Measurements from ENCODE around the gene AIMP1. TPM values are rescaled to one million over a fixed set of nuclear protein-coding genes. Genes with fewer than 3 reads are reported as not detected.

The AIMP1 gene
- total RNA-seq, 4 donors from 2014 or later: 13.6 to 32.8 (median 27.6) TPM

- intact Hi-C loops (cut with DNase I): no loop called here
- WGBS, 2 donors: 86 to 87% methylated on average over 4 of the region's 4 CpGs
- Histone ChIP-seq H3K27me3 (no peaks in the 10 kb centered on the region), H3K36me3 (peaks cover 0 to 66% (median 5%) of the 10 kb centered on the region in 3 donors), H3K4me3 (no peak overlapping the region), H3K4me1 (no peaks in the 10 kb centered on the region), H3K9me3 (no peaks in the 10 kb centered on the region), H3K27ac (no peak overlapping the region)
- no peak for DNase-seq
- TF ChIP-seq CTCF (IDR thresholded peaks at IDR 0.05): no peak
- TF ChIP-seq POLR2A (IDR thresholded peaks at IDR 0.05): no peak
Measured at GRCh38 chr4:106302062-106302438, 14.3 kb upstream of the AIMP1 start.

DNA sequence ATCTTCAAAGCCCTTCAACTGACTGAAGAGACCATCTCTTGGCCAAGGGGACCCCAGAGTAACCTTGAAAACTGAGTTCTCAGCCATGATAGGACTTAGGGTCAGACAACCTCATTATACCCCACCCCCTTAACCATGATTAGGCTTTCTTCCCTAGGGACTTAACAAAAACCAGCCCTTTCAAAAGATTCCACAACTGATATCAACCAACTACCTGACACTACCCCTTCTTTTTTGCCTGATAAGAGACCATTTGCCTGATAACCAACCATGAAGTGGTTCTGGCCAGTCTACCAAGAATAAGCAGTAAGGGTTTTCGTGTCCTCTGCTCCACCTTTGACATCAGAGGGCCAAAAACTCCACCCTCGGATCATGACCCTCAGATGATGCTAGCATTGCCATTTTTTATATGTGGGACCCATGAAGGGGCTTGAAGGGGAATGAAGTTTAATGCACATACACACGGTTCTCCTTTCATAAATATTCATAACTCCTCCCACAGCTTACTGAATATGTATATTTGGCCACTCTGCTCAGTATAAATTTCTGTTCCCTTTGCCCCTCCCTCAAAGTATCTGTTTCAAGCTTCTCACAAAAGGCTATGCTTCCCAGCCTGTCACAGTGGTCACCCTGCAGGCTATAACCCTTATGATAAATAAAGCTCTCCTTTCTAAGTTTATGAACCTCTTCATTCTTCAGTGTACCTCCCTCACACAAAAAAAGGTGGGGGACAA lies 12.6 kb upstream of the AIMP1 start:
- H3K4me1 ChIP-seq: no peaks in the 10 kb centered on the region
- 81 to 91% methylated on average over 3 of the region's 3 CpGs for WGBS, 2 donors
- H3K27ac ChIP-seq: no peak overlapping the region
- intact Hi-C loops (cut with DNase I): no loop called here
- no peak for TF ChIP-seq CTCF (IDR thresholded peaks at IDR 0.05)
- no peak for TF ChIP-seq POLR2A (IDR thresholded peaks at IDR 0.05)
- peaks cover 0 to 75% (median 5%) of the 10 kb centered on the region in 3 donors for H3K36me3 ChIP-seq
- no peak for DNase-seq
- H3K9me3 ChIP-seq: no peaks in the 10 kb centered on the region
- no peaks in the 10 kb centered on the region for H3K27me3 ChIP-seq
- no peak overlapping the region for H3K4me3 ChIP-seq

DNA sequence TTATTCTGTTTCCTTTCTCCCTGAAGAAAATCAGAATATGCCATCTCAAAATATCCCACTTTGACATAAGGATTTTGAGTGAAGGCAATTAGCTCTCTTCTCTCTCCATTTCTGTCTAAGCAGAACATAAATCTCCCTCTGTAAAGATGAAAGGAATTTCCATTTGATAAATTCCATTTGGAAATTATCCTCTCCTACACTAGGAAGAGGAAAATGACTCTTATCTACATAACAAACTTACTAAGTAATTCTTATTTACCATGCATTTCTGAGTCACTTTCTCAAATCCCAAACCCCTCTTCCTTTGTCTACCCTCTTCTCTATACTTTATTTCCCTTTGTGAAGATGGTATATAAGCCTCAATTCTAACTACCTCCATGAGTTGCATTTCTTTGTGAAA lies 11.7 kb upstream of the AIMP1 start:
- Histone ChIP-seq H3K27ac (no peak overlapping the region), H3K4me3 (no peak overlapping the region), H3K36me3 (peaks cover 0 to 67% (median 5%) of the 10 kb centered on the region in 3 donors), H3K4me1 (no peaks in the 10 kb centered on the region), H3K27me3 (no peaks in the 10 kb centered on the region), H3K9me3 (no peaks in the 10 kb centered on the region)
- no peak for DNase-seq
- TF ChIP-seq POLR2A (IDR thresholded peaks at IDR 0.05) (no peak), CTCF (IDR thresholded peaks at IDR 0.05) (no peak)
- intact Hi-C loops (cut with DNase I): no loop called here

GRCh38 chr4:106305435-106306055 lies 10.8 kb upstream of the AIMP1 start:
- Histone ChIP-seq H3K4me3 (no peak overlapping the region), H3K4me1 (no peaks in the 10 kb centered on the region), H3K27ac (no peak overlapping the region), H3K36me3 (peaks cover 0 to 57% (median 5%) of the 10 kb centered on the region in 3 donors), H3K9me3 (no peaks in the 10 kb centered on the region), H3K27me3 (no peaks in the 10 kb centered on the region)
- TF ChIP-seq CTCF (IDR thresholded peaks at IDR 0.05) (no peak), POLR2A (IDR thresholded peaks at IDR 0.05) (no peak)
- intact Hi-C loops (cut with DNase I): no loop called here
- DNase-seq: no peak
- WGBS, 2 donors: 94 to 98% methylated on average over 3 to 4 of the region's 4 CpGs

DNA sequence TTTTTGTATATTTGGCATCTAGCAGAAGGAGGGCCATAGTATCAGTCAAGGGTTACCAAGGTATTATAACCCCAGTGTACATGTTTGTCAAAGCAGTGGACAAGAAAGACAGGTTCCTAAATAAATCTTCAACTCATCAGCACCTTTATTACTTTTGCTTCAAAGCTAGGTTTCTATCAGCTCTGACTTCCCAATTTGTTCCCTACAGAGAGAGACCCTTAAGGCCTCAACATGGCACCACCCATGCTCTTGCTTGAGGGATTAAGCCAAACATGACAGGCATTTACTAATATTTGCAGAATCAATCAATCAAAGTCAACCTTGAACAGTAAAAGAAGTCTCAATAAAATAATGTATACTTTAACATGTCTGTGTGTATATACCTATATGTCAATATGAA lies 9.8 kb upstream of the AIMP1 start:
- TF ChIP-seq CTCF (IDR thresholded peaks at IDR 0.05) (no peak), POLR2A (IDR thresholded peaks at IDR 0.05) (no peak)
- Histone ChIP-seq H3K27ac (no peak overlapping the region), H3K36me3 (peaks cover 0 to 51% (median 5%) of the 10 kb centered on the region in 3 donors), H3K9me3 (no peaks in the 10 kb centered on the region), H3K4me3 (no peak overlapping the region), H3K4me1 (no peaks in the 10 kb centered on the region), H3K27me3 (no peaks in the 10 kb centered on the region)
- intact Hi-C loops (cut with DNase I): no loop called here
- no peak for DNase-seq
